ENCODE results near the gene KCNG2.

- TF ChIP-seq, protein P1, sequence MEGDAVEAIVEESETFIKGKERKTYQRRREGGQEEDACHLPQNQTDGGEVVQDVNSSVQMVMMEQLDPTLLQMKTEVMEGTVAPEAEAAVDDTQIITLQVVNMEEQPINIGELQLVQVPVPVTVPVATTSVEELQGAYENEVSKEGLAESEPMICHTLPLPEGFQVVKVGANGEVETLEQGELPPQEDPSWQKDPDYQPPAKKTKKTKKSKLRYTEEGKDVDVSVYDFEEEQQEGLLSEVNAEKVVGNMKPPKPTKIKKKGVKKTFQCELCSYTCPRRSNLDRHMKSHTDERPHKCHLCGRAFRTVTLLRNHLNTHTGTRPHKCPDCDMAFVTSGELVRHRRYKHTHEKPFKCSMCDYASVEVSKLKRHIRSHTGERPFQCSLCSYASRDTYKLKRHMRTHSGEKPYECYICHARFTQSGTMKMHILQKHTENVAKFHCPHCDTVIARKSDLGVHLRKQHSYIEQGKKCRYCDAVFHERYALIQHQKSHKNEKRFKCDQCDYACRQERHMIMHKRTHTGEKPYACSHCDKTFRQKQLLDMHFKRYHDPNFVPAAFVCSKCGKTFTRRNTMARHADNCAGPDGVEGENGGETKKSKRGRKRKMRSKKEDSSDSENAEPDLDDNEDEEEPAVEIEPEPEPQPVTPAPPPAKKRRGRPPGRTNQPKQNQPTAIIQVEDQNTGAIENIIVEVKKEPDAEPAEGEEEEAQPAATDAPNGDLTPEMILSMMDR (conservative IDR thresholded peaks at IDR 0.05; ENCODE audit: low read length) = no peak
- TF ChIP-seq EZH2phosphoT487 (IDR thresholded peaks at IDR 0.05; ENCODE audit: borderline replicate concordance) = no peak
These were observed 106.8 kb downstream of the KCNG2 start for GRCh38 chr18:79904357-79905147.

All from Loucy (cell line).